SK-MEL-5 (cell line): Measurements from ENCODE around the gene ADAM19. TPM values are rescaled to one million over a fixed set of nuclear protein-coding genes. Genes with fewer than 3 reads are reported as not detected.

ENCODE experiments used
- DNase-seq: peaks from one replicate; pipeline ENCODE4 v3.0.0-alpha.2; 2016; ENCODE audit warnings: low read depth, low spot score
- in situ Hi-C: cut with HindIII; loops from 2 replicates; pipeline ENCODE4 v1.10.0; 2016; ENCODE audit warnings: low sequenced_read_pairs, high pct_unique_total_duplicates, low pct_unique_long_range_greater_than_20kb
- polyA plus RNA-seq, 2 experiments: library from polyadenylated mRNA; depleted of rRNA; stranded (reverse); fragments of >200 nt; gene quantifications; 2 replicates each; pipeline ENCODE4 v1.2.3, GENCODE V29; 2015
- total RNA-seq: library from RNA; depleted of rRNA; stranded (reverse); fragments of >200 nt; shearing (Covaris generic); gene quantifications from 2 replicates; pipeline ENCODE4 v1.2.3, GENCODE V29; 2014; rRNA removed

The ADAM19 gene, protein sequence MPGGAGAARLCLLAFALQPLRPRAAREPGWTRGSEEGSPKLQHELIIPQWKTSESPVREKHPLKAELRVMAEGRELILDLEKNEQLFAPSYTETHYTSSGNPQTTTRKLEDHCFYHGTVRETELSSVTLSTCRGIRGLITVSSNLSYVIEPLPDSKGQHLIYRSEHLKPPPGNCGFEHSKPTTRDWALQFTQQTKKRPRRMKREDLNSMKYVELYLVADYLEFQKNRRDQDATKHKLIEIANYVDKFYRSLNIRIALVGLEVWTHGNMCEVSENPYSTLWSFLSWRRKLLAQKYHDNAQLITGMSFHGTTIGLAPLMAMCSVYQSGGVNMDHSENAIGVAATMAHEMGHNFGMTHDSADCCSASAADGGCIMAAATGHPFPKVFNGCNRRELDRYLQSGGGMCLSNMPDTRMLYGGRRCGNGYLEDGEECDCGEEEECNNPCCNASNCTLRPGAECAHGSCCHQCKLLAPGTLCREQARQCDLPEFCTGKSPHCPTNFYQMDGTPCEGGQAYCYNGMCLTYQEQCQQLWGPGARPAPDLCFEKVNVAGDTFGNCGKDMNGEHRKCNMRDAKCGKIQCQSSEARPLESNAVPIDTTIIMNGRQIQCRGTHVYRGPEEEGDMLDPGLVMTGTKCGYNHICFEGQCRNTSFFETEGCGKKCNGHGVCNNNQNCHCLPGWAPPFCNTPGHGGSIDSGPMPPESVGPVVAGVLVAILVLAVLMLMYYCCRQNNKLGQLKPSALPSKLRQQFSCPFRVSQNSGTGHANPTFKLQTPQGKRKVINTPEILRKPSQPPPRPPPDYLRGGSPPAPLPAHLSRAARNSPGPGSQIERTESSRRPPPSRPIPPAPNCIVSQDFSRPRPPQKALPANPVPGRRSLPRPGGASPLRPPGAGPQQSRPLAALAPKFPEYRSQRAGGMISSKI
- 1.4 and 2.6 TPM in 2 replicates for total RNA-seq
- 2.3 and 4.3 TPM in 2 replicates for polyA plus RNA-seq (2015; cell fraction: cytosol; rRNA removed)
- polyA plus RNA-seq (2015; cell fraction: nucleus; rRNA removed), result 3.3 and 3.9 TPM in 2 replicates

GRCh38 chr5:157575381-157576020, at the start of gene ADAM19:
ADAM19 (minus strand) TSS chr5:157575775; CDS start chr5:157575696, 79 bp downstream.
- peak; percentile 9 for DNase-seq
- in situ Hi-C loops, result no loop called here

GRCh38 chr5:157624144-157624543, 48.6 kb upstream of the ADAM19 start:
- DNase-seq, result no peak
- in situ Hi-C loops, result no loop called here

DNA sequence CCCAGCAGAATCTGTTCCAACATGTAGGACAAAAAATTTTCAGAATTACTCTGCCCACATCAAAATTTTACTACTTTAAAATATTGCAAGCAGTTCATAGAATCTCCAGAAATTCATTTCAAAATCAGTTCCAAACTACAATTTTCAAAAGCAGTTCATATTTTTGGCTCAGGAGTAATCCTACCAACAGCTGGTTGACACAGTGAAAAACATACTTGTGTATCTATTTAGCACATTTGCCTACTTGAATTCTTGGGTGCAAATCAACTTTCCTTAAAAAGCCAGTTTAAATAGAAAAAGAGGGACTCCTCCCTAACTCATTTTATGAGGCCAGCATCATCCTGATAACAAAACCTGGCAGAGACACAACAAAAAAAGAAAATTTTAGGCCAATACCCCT, 45.2 kb upstream of the ADAM19 start:
- no peak for DNase-seq
- in situ Hi-C loops, result no loop called here

DNA sequence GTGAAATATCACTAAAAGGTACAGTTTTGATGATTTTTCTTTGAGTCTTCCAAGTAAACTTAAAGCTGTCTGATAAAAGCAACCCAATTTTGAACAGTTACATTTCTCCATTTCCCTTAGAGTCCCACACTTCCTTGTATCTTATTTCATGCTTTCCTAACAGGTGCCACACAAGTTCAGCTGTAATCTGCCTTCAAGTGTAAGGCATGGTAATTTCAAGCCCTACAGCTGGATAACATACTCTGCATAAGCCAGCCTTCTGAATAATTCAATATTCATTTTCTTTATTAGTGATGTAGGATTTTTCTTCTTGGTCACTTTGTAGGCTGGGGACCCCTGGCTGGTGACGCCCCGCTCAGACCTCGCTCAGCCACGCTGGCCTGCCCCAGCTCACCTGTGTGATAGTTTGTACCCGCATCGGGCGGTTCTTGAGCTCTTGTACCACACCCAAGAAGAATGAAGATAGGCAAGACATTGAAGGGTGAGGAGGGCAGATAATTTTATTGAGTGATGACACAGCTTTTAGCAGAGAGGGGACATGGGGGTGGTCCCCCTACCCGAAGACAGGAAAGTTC, 42.7 kb upstream of the ADAM19 start:
- no peak for DNase-seq
- in situ Hi-C loops, result no loop called here

- DNase-seq, result no peak
- in situ Hi-C loops, result no loop called here
Observed at GRCh38 chr5:157616785-157617184, 41.2 kb upstream of the ADAM19 start.

- no peak for DNase-seq
- in situ Hi-C loops, result no loop called here
Observed at GRCh38 chr5:157613385-157614245, 38.0 kb upstream of the ADAM19 start.

- in situ Hi-C loops, result no loop called here
- DNase-seq, result no peak
Observed at GRCh38 chr5:157612581-157612980, 37.0 kb upstream of the ADAM19 start.

- in situ Hi-C loops, result no loop called here
- DNase-seq, result peak; percentile 87
Observed at GRCh38 chr5:157611571-157612476, 36.2 kb upstream of the ADAM19 start.

GRCh38 chr5:157610990-157611389, 35.4 kb upstream of the ADAM19 start:
- no peak for DNase-seq
- in situ Hi-C loops, result no loop called here

DNA sequence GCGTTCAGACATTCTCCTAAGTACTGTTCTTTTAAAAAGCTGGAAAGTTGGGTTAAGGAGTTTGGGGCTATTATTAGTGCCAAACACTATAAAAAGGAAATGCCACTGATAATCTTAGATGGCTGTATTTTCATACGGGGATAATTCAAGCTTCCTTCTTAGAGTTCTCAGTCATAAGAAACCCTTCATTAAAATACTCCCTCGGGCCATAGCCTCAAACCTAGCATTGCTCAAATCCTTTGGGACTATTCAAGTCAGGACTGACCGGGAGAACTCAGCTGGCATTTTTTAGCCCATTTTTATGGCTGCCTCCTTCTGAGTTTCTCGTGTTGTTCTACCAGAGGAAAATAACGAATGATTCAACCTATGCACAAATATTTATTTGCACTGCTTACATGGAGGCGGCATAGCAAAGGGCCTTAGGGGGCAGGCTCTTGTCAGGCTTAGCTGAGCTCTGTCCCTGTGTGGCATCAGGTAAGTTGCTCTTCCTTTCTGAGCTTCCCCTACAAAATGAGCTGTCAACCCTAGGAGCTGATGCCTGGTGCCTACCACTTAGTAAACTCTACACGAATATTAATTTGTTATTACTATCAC, 33.5 kb upstream of the ADAM19 start:
- DNase-seq, result no peak
- in situ Hi-C loops, result no loop called here

DNA sequence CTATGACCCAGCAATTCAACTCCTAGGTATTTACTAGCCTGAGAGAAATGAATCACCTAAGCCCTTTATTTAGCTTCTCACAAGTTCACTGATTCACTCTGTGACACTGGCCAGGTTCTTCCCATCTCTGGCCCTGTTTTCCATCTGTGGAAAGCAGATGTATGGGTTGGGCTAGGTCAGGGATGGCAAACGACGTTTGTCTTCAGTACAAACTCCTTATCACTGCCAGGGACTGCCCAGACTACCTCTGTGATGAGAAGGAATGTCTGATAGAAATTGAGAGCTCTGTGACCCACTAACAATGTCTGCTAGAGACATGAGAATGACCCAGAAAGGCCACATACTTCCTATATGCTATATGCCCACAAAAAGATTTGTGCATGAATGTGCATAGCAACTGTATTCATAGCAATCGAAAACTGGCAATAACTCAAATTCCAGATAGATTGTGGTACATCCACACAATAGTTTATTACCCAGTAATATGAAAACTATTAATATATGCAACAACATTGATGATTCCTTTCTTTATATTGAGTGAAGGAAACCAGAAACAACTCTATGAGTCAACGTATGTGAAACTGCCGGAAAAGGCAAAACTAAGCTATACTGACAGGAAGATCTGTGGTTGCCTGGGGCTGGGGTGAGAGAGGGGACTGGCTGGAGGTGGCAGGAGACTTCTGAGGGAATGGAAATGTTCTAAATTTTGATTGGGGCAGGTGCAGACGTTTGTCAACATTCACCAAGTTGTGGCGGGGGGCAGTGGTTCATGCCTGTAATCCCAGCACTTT, 32.0 kb upstream of the ADAM19 start:
- in situ Hi-C loops, result no loop called here
- DNase-seq, result no peak

GRCh38 chr5:157606046-157606445, 30.5 kb upstream of the ADAM19 start:
- no peak for DNase-seq
- in situ Hi-C loops, result no loop called here

GRCh38 chr5:157603333-157604190, 28.0 kb upstream of the ADAM19 start:
- DNase-seq, result peak; percentile 69
- in situ Hi-C loops, result no loop called here

DNA sequence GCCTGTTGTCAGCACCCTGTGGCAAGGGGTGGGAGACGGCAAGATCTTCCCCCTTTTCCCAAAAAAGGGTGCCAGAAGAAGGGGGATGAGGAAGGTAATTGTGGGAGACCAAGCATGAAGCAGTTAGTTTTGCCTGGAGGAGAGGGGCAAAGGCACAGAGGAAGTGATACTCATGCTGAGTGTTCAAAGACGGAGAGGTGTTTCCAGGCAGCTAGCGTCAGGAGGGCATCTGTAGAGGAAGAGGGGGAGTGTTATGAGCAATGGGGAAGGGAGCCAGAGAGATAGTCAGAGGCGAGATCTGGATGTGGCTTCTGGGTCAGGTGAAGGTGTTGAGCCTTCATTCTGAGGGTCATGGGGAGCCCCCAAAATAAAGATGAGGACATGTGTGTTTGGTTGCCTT, 26.9 kb upstream of the ADAM19 start:
- in situ Hi-C loops, result no loop called here
- DNase-seq, result no peak
